Panc1 (cell line): ENCODE data around the gene TNRC18. TPM values are rescaled to one million over a fixed set of nuclear protein-coding genes. Genes with fewer than 3 reads are reported as not detected.

ENCODE experiments used
- ATAC-seq: fragments of 200-7000 bp; cut with Tn5 transposase; 2 replicates; pipeline ENCODE4 v1.9.1; 2020; ENCODE audit warnings: mild to moderate bottlenecking, moderate library complexity
- BruUV-seq: library from RNA; stranded (reverse); fragments of 400-500 nt; replicated peaks from 2 replicates; lab custom pipeline; 2021; lab: Mats Ljungman, UMichigan
- CTCF ChIA-PET: fragments of 300-600 bp; sonication (Branson Sonifier 250); formaldehyde crosslinking; loops from one replicate; lab custom pipeline; 2022; ENCODE audit warnings: antibody characterized with exemption; lab: Charles Lee
- POLR2A ChIA-PET: fragments of 300-600 bp; sonication (Branson Sonifier 250); formaldehyde crosslinking; loops from one replicate; lab custom pipeline; 2022; ENCODE audit warnings: antibody characterized with exemption; lab: Charles Lee
- DNase-seq: peaks from one replicate; pipeline ENCODE4 v3.0.0-alpha.2; 2010; ENCODE audit warnings: low read depth, low spot score
- H3K27ac ChIP-seq: 2 replicates; pipeline ENCODE4 v1.5.1; 2011; ENCODE audit warnings: mild to moderate bottlenecking, low read length, inconsistent platforms
- H3K27me3 ChIP-seq: fragments of 200-500 bp; sonication (Bioruptor generic); 2 replicates; pipeline ENCODE4 v1.6.0; 2014; ENCODE audit warnings: low read length, inconsistent platforms; ENCODE audit not compliant: control insufficient read depth, insufficient read depth
- H3K36me3 ChIP-seq: fragments of 200-500 bp; sonication (Bioruptor generic); 2 replicates; pipeline ENCODE4 v1.5.1; 2014; ENCODE audit warnings: inconsistent platforms, mild to moderate bottlenecking, low read length, moderate library complexity; ENCODE audit not compliant: control insufficient read depth, insufficient read depth
- H3K4me1 ChIP-seq: 2 replicates; pipeline ENCODE4 v1.5.1; 2011; ENCODE audit warnings: inconsistent platforms, mild to moderate bottlenecking, low read length, moderate library complexity; ENCODE audit not compliant: control insufficient read depth, insufficient read depth
- H3K4me3 ChIP-seq, 2 experiments: 2 replicates each; pipeline ENCODE4 v1.5.1; 2011 to 2012; ENCODE audit warnings: low read depth in 2 of 2, low read length in 2 of 2, mild to moderate bottlenecking in 2 of 2, inconsistent platforms in 1 of 2, moderate library complexity in 1 of 2
- H3K9me3 ChIP-seq: fragments of 200-500 bp; sonication (Bioruptor generic); 2 replicates; pipeline ENCODE4 v1.5.1; 2014; ENCODE audit warnings: low read depth, mild to moderate bottlenecking, inconsistent platforms, low read length, moderate library complexity; ENCODE audit not compliant: control insufficient read depth, insufficient read depth
- CTCF ChIP-seq: fragments of 450-650 bp; IDR thresholded peaks from 2 replicates; pipeline ENCODE4 v1.5.1; 2017; ENCODE audit warnings: mild to moderate bottlenecking
- POLR2AphosphoS5 ChIP-seq: IDR thresholded peaks from 2 replicates; pipeline ENCODE4 v1.6.1; 2012; ENCODE audit warnings: mild to moderate bottlenecking, low read depth, low read length, moderate library complexity
- SIN3A ChIP-seq: IDR thresholded peaks from 2 replicates; pipeline ENCODE4 v1.6.1; 2012; ENCODE audit warnings: low read depth, mild to moderate bottlenecking, low read length, moderate library complexity, borderline replicate concordance; ENCODE audit not compliant: insufficient read depth
- TCF7L2 ChIP-seq: IDR thresholded peaks from 2 replicates; pipeline ENCODE4 v1.6.1; 2011; ENCODE audit warnings: mild to moderate bottlenecking, low read depth, low read length, inconsistent platforms
- in situ Hi-C: cut with HindIII; loops from 2 replicates; pipeline ENCODE4 v1.10.0; 2016; ENCODE audit warnings: low sequenced_read_pairs, low pct_unique_long_range_greater_than_20kb
- intact Hi-C: fragments of 100-400 bp; cut with micrococcal nuclease; formaldehyde crosslinking; loops from one replicate; pipeline ENCODE4 v1.10.0; 2022; ENCODE audit not compliant: unreplicated experiment
- total RNA-seq: library from RNA; stranded (reverse); gene quantifications from one replicate; pipeline ENCODE4 v1.2.1, GENCODE V29; 2021; ENCODE audit not compliant: unreplicated experiment
- TF ChIP-seq, protein P1 (sequence below), 2 experiments: IDR thresholded peaks; 2 replicates each; pipeline ENCODE4 v1.6.1; 2011 to 2012; ENCODE audit warnings: low read depth in 2 of 2, control low read depth in 1 of 2, low read length in 1 of 2, mild to moderate bottlenecking in 1 of 2, moderate library complexity in 1 of 2; ENCODE audit not compliant: insufficient read depth in 1 of 2

TNRC18 gene
- total RNA-seq, 1 experiment from 2014 or later, result 148 TPM

GRCh38 chr7:5345671-5346070 is 78.0 kb downstream of the TNRC18 start:
- in situ Hi-C loops (no loop called here), intact Hi-C loops (no loop called here)
- Histone ChIP-seq H3K4me3 (no peak overlapping the region), H3K36me3 (peaks cover 3% of the 10 kb centered on the region), H3K4me1 (no peaks in the 10 kb centered on the region), H3K27ac (no peak overlapping the region), H3K27me3 (no peaks in the 10 kb centered on the region), H3K9me3 (no peaks in the 10 kb centered on the region)
- DNase-seq, result no peak
- ChIA-PET CTCF (no interaction called here), POLR2A (no interaction called here)
- TF ChIP-seq TCF7L2 (no peak), POLR2AphosphoS5 (no peak), CTCF (no peak), SIN3A (no peak)
- TF ChIP-seq, protein P1, sequence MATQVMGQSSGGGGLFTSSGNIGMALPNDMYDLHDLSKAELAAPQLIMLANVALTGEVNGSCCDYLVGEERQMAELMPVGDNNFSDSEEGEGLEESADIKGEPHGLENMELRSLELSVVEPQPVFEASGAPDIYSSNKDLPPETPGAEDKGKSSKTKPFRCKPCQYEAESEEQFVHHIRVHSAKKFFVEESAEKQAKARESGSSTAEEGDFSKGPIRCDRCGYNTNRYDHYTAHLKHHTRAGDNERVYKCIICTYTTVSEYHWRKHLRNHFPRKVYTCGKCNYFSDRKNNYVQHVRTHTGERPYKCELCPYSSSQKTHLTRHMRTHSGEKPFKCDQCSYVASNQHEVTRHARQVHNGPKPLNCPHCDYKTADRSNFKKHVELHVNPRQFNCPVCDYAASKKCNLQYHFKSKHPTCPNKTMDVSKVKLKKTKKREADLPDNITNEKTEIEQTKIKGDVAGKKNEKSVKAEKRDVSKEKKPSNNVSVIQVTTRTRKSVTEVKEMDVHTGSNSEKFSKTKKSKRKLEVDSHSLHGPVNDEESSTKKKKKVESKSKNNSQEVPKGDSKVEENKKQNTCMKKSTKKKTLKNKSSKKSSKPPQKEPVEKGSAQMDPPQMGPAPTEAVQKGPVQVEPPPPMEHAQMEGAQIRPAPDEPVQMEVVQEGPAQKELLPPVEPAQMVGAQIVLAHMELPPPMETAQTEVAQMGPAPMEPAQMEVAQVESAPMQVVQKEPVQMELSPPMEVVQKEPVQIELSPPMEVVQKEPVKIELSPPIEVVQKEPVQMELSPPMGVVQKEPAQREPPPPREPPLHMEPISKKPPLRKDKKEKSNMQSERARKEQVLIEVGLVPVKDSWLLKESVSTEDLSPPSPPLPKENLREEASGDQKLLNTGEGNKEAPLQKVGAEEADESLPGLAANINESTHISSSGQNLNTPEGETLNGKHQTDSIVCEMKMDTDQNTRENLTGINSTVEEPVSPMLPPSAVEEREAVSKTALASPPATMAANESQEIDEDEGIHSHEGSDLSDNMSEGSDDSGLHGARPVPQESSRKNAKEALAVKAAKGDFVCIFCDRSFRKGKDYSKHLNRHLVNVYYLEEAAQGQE (IDR thresholded peaks at IDR 0.05; ENCODE audit: insufficient read depth in 1 of 2, low read depth in 2 of 2, low read length in 1 of 2), result no peak
- ATAC-seq, result 0 out of 2 replicates have a peak, but pooled peaks have one; percentile 15
- no TSS peak for BruUV-seq

- Histone ChIP-seq H3K36me3 (peaks cover 3% of the 10 kb centered on the region), H3K27me3 (no peaks in the 10 kb centered on the region), H3K4me3 (no peak overlapping the region), H3K27ac (no peak overlapping the region), H3K4me1 (no peaks in the 10 kb centered on the region), H3K9me3 (no peaks in the 10 kb centered on the region)
- DNase-seq, result no peak
- intact Hi-C loops (no loop called here), in situ Hi-C loops (no loop called here)
- TF ChIP-seq CTCF (no peak), TCF7L2 (no peak), SIN3A (no peak), POLR2AphosphoS5 (no peak)
- TF ChIP-seq, protein P1 (IDR thresholded peaks at IDR 0.05; ENCODE audit: insufficient read depth in 1 of 2, low read depth in 2 of 2, low read length in 1 of 2), result no peak
- no peak for ATAC-seq
- CTCF ChIA-PET, result no interaction called here
- BruUV-seq, result no TSS peak
- POLR2A ChIA-PET, result no interaction called here
Observed at GRCh38 chr7:5345171-5345570, 78.5 kb downstream of the TNRC18 start.
